HEK293 (cell line): Measurements from ENCODE around the gene MIA3.

Experiments used
- CTCF ChIA-PET: fragments of 350-600 bp; formaldehyde crosslinking; extraction: SDS; loops from one replicate; lab custom pipeline; 2021; ENCODE audit warnings: antibody characterized with exemption; lab: Yijun Ruan, JAX
- POLR2A ChIA-PET: fragments of 300-600 bp; formaldehyde crosslinking; extraction: SDS; loops from one replicate; lab custom pipeline; 2020; ENCODE audit warnings: antibody characterized with exemption, inconsistent platforms; lab: Yijun Ruan, JAX
- H3K27ac ChIP-seq: fragments of 200-500 bp; sonication (Bioruptor generic); 2 replicates; pipeline ENCODE4 v1.5.1; 2014; ENCODE audit warnings: low read depth, low read length, control low read depth, inconsistent platforms; ENCODE audit errors: extremely low read depth
- H3K36me3 ChIP-seq, 2 experiments: fragments of 200-500 bp in 1 of 2; sonication (Bioruptor generic) in 1 of 2; 1 replicate in 1 of 2; 2 replicates in 1 of 2; pipeline ENCODE4 v1.5.1; 2014 to 2017; ENCODE audit warnings: inconsistent platforms in 2 of 2, low read length in 2 of 2; ENCODE audit not compliant: control insufficient read depth in 2 of 2, insufficient read depth in 1 of 2
- H3K4me1 ChIP-seq: fragments of 200-500 bp; sonication (Bioruptor generic); 2 replicates; pipeline ENCODE4 v1.5.1; 2014; ENCODE audit warnings: mild to moderate bottlenecking, low read length, inconsistent platforms; ENCODE audit not compliant: control insufficient read depth, insufficient read depth
- H3K4me3 ChIP-seq: 2 replicates; pipeline ENCODE4 v1.5.1; 2011; ENCODE audit warnings: low read depth, mild to moderate bottlenecking, control low read depth, low read length, moderate library complexity
- H3K9me3 ChIP-seq: fragments of 200-500 bp; sonication (Bioruptor generic); 2 replicates; pipeline ENCODE4 v1.5.1; 2014; ENCODE audit warnings: low read depth, low read length, inconsistent platforms; ENCODE audit not compliant: control insufficient read depth, insufficient read depth
- MYNN ChIP-seq: fragments of 450-650 bp; formaldehyde crosslinking; IDR thresholded peaks from 2 replicates; pipeline ENCODE4 v1.5.1; 2016; ENCODE audit warnings: missing biosample characterization, missing genetic modification characterization, borderline replicate concordance
- PRDM4 ChIP-seq: fragments of 450-650 bp; formaldehyde crosslinking; IDR thresholded peaks from 2 replicates; pipeline ENCODE4 v1.5.1; 2017; ENCODE audit warnings: missing biosample characterization, missing genetic modification characterization
- SP7 ChIP-seq: fragments of 450-650 bp; formaldehyde crosslinking; IDR thresholded peaks from 2 replicates; pipeline ENCODE4 v1.5.1; 2016; ENCODE audit warnings: missing biosample characterization, missing genetic modification characterization
- ZBTB11 ChIP-seq: fragments of 450-650 bp; formaldehyde crosslinking; conservative IDR thresholded peaks from 2 replicates; pipeline ENCODE4 v1.5.1; 2016; ENCODE audit warnings: low read depth, missing biosample characterization, missing genetic modification characterization
- ZBTB26 ChIP-seq: fragments of 450-650 bp; formaldehyde crosslinking; optimal IDR thresholded peaks from 2 replicates; pipeline ENCODE3; 2016; ENCODE audit warnings: missing biosample characterization, mild to moderate bottlenecking, missing genetic modification characterization
- ZNF132 ChIP-seq: fragments of 450-650 bp; formaldehyde crosslinking; IDR thresholded peaks from 2 replicates; pipeline ENCODE4 v1.5.1; 2017; ENCODE audit warnings: missing biosample characterization, missing genetic modification characterization, borderline replicate concordance
- ZNF16 ChIP-seq: fragments of 450-650 bp; formaldehyde crosslinking; IDR thresholded peaks from 2 replicates; pipeline ENCODE4 v1.5.1; 2016; ENCODE audit warnings: low read depth, missing biosample characterization, missing genetic modification characterization
- ZNF366 ChIP-seq: fragments of 450-650 bp; formaldehyde crosslinking; conservative IDR thresholded peaks from 2 replicates; pipeline ENCODE4 v1.5.1; 2016; ENCODE audit warnings: missing biosample characterization, missing genetic modification characterization
- ZNF48 ChIP-seq: fragments of 450-650 bp; formaldehyde crosslinking; IDR thresholded peaks from 2 replicates; pipeline ENCODE4 v1.5.1; 2016; ENCODE audit warnings: missing biosample characterization, missing genetic modification characterization
- ZNF610 ChIP-seq: fragments of 450-650 bp; formaldehyde crosslinking; IDR thresholded peaks from 2 replicates; pipeline ENCODE4 v1.5.1; 2016; ENCODE audit warnings: missing biosample characterization, missing genetic modification characterization, borderline replicate concordance
- ZNF621 ChIP-seq: fragments of 450-650 bp; formaldehyde crosslinking; IDR thresholded peaks from 2 replicates; pipeline ENCODE4 v1.5.1; 2017; ENCODE audit warnings: missing biosample characterization, missing genetic modification characterization
- ZNF629 ChIP-seq: fragments of 450-650 bp; formaldehyde crosslinking; IDR thresholded peaks from 2 replicates; pipeline ENCODE4 v1.5.1; 2017; ENCODE audit warnings: missing biosample characterization, missing genetic modification characterization
- ZNF777 ChIP-seq: fragments of 450-650 bp; formaldehyde crosslinking; IDR thresholded peaks from 2 replicates; pipeline ENCODE4 v1.5.1; 2017; ENCODE audit warnings: missing biosample characterization, missing genetic modification characterization, borderline replicate concordance
- ZSCAN4 ChIP-seq: fragments of 450-650 bp; formaldehyde crosslinking; IDR thresholded peaks from 2 replicates; pipeline ENCODE4 v1.5.1; 2017; ENCODE audit warnings: missing biosample characterization, missing genetic modification characterization
- TF ChIP-seq, protein P1 (sequence below): fragments of 450-650 bp; formaldehyde crosslinking; IDR thresholded peaks from 2 replicates; pipeline ENCODE4 v1.5.1; 2017; ENCODE audit warnings: missing biosample characterization, missing genetic modification characterization
- TF ChIP-seq, protein P2 (sequence below): fragments of 450-650 bp; formaldehyde crosslinking; IDR thresholded peaks from 2 replicates; pipeline ENCODE4 v1.5.1; 2016; ENCODE audit warnings: missing biosample characterization, missing genetic modification characterization
- TF ChIP-seq, protein P3 (sequence below): fragments of 450-650 bp; formaldehyde crosslinking; IDR thresholded peaks from 2 replicates; pipeline ENCODE4 v1.5.1; 2016; ENCODE audit warnings: missing biosample characterization, missing genetic modification characterization

The MIA3 gene

GRCh38 chr1:222582099-222582774, 35.7 kb upstream of the MIA3 start (continued):
- TF ChIP-seq ZNF629 (tag by site-specific recombination) (peak; percentile 63; the same call in 1 of the 2 replicates), ZNF366 (tag by site-specific recombination) (peak; percentile 72)
- TF ChIP-seq, protein P1, sequence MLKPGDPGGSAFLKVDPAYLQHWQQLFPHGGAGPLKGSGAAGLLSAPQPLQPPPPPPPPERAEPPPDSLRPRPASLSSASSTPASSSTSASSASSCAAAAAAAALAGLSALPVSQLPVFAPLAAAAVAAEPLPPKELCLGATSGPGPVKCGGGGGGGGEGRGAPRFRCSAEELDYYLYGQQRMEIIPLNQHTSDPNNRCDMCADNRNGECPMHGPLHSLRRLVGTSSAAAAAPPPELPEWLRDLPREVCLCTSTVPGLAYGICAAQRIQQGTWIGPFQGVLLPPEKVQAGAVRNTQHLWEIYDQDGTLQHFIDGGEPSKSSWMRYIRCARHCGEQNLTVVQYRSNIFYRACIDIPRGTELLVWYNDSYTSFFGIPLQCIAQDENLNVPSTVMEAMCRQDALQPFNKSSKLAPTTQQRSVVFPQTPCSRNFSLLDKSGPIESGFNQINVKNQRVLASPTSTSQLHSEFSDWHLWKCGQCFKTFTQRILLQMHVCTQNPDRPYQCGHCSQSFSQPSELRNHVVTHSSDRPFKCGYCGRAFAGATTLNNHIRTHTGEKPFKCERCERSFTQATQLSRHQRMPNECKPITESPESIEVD (tag by site-specific recombination) = peak; percentile 67

DNA sequence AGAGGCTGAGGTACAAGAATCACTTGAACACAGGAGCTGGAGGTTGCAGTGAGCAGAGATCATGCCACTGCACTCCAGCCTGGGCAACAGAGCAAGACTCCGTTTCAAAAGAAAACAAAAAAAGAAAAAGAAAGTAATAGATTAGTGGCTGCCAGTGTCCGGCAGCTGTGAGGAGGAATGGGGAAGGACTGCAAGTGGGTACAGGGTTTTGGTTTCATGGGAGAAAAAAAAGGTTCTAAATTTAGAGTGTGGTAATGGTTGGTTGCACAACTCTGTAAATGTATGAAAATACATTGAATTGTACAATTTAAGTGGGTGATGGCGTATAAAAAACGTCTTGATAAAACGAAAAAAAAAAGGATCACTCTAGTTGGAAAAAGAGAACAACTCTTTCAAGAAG, 34.8 kb upstream of the MIA3 start:
- Histone ChIP-seq H3K4me1 (no peaks in the 10 kb centered on the region), H3K36me3 (peaks cover 27 to 52% of the 10 kb centered on the region in 2 experiments), H3K27ac (no peak overlapping the region), H3K9me3 (no peaks in the 10 kb centered on the region), H3K4me3 (no peak overlapping the region)
- CTCF ChIA-PET = no interaction called here
- TF ChIP-seq, protein P2, sequence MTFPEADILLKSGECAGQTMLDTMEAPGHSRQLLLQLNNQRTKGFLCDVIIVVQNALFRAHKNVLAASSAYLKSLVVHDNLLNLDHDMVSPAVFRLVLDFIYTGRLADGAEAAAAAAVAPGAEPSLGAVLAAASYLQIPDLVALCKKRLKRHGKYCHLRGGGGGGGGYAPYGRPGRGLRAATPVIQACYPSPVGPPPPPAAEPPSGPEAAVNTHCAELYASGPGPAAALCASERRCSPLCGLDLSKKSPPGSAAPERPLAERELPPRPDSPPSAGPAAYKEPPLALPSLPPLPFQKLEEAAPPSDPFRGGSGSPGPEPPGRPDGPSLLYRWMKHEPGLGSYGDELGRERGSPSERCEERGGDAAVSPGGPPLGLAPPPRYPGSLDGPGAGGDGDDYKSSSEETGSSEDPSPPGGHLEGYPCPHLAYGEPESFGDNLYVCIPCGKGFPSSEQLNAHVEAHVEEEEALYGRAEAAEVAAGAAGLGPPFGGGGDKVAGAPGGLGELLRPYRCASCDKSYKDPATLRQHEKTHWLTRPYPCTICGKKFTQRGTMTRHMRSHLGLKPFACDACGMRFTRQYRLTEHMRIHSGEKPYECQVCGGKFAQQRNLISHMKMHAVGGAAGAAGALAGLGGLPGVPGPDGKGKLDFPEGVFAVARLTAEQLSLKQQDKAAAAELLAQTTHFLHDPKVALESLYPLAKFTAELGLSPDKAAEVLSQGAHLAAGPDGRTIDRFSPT (tag by site-specific recombination) = no peak
- TF ChIP-seq ZNF48 (tag by site-specific recombination) = no peak
- TF ChIP-seq ZNF621 (tag by site-specific recombination) = no peak
- TF ChIP-seq ZSCAN4 = no peak
- no peak for TF ChIP-seq ZBTB26 (tag by site-specific recombination)
- TF ChIP-seq ZNF132 (tag by site-specific recombination) = no peak
- POLR2A ChIA-PET = interaction anchor here (0.6 kb wide), 1 partner anchor 61 kb away, joined by 3 read pairs; no protein-coding TSS in a partner anchor

GRCh38 chr1:222586842-222587241, 31.1 kb upstream of the MIA3 start:
- H3K4me1 ChIP-seq = no peaks in the 10 kb centered on the region
- H3K27ac ChIP-seq = no peak overlapping the region
- H3K36me3 ChIP-seq = peaks cover 29 to 47% of the 10 kb centered on the region in 2 experiments
- no peak overlapping the region for H3K4me3 ChIP-seq
- H3K9me3 ChIP-seq = no peaks in the 10 kb centered on the region
- ChIA-PET POLR2A (no interaction called here), CTCF (interaction anchor here (0.7 kb wide), 1 partner anchor 138 kb away, joined by 3 read pairs; no protein-coding TSS in a partner anchor)
- no peak for TF ChIP-seq ZBTB11
- TF ChIP-seq SP7 = no peak
- no peak for TF ChIP-seq MYNN (tag by site-specific recombination)
- no peak for TF ChIP-seq ZNF610
- TF ChIP-seq, protein P3, sequence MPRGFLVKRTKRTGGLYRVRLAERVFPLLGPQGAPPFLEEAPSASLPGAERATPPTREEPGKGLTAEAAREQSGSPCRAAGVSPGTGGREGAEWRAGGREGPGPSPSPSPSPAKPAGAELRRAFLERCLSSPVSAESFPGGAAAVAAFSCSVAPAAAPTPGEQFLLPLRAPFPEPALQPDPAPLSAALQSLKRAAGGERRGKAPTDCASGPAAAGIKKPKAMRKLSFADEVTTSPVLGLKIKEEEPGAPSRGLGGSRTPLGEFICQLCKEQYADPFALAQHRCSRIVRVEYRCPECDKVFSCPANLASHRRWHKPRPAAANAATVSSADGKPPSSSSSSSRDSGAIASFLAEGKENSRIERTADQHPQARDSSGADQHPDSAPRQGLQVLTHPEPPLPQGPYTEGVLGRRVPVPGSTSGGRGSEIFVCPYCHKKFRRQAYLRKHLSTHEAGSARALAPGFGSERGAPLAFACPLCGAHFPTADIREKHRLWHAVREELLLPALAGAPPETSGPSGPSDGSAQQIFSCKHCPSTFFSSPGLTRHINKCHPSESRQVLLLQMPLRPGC (tag by site-specific recombination) = no peak
- no peak for TF ChIP-seq ZNF777 (tag by site-specific recombination)
- TF ChIP-seq PRDM4 (tag by site-specific recombination) = no peak
- TF ChIP-seq ZNF16 (tag by site-specific recombination) = no peak
